ENCODE measurements around the gene CCDC6.
"Not testable (repeated sequence)": the region's sequence is repeated elsewhere in the genome, so short reads cannot be mapped to it uniquely, and the experiment has no call there.

Gene CCDC6

GRCh38 chr10:59878915-59879314, 27.4 kb downstream of the CCDC6 start:
- Histone ChIP-seq H3K9ac (ENCODE audit: low read depth, low read length) (no peak overlapping the region), H3K9me3 (ENCODE audit: insufficient read depth, low read depth, low read length) (no peaks in the 10 kb centered on the region), H3K36me3 (ENCODE audit: insufficient read depth, low read depth, low read length) (no peaks in the 10 kb centered on the region), H3K27me3 (ENCODE audit: insufficient read depth, low read length) (no peaks in the 10 kb centered on the region), H3K4me1 (ENCODE audit: insufficient read depth, low read length) (peaks cover 24% of the 10 kb centered on the region), H3K27ac (ENCODE audit: low read length) (no peak overlapping the region), H3K4me3 (ENCODE audit: low read length) (no peak overlapping the region)

- Histone ChIP-seq H3K27ac (ENCODE audit: low read length) (no peak overlapping the region), H3K4me1 (ENCODE audit: insufficient read depth, low read length) (peaks cover 29% of the 10 kb centered on the region), H3K27me3 (ENCODE audit: insufficient read depth, low read length) (no peaks in the 10 kb centered on the region)
These were observed 28.1 kb downstream of the CCDC6 start for GRCh38 chr10:59878289-59878688.

GRCh38 chr10:59877191-59877671, 29.1 kb downstream of the CCDC6 start:
- Histone ChIP-seq H3K4me1 (ENCODE audit: insufficient read depth, low read length) (peaks cover 40% of the 10 kb centered on the region), H3K9me3 (ENCODE audit: insufficient read depth, low read depth, low read length) (no peaks in the 10 kb centered on the region), H3K36me3 (ENCODE audit: insufficient read depth, low read depth, low read length) (peaks cover 4% of the 10 kb centered on the region; the same call in 1 of the 2 replicates)

More at GRCh38 chr10:59878289-59878688, 28.1 kb downstream of the CCDC6 start:
- no peak overlapping the region for H3K9ac ChIP-seq (ENCODE audit: low read depth, low read length)
- H3K36me3 ChIP-seq (ENCODE audit: insufficient read depth, low read depth, low read length): no peaks in the 10 kb centered on the region
- H3K4me3 ChIP-seq (ENCODE audit: low read length): no peak overlapping the region
- no peaks in the 10 kb centered on the region for H3K9me3 ChIP-seq (ENCODE audit: insufficient read depth, low read depth, low read length)

GRCh38 chr10:59876695-59877094, 29.7 kb downstream of the CCDC6 start:
- Histone ChIP-seq H3K36me3 (ENCODE audit: insufficient read depth, low read depth, low read length) (peaks cover 4% of the 10 kb centered on the region; the same call in 1 of the 2 replicates), H3K9ac (ENCODE audit: low read depth, low read length) (no peak overlapping the region), H3K4me1 (ENCODE audit: insufficient read depth, low read length) (peaks cover 43% of the 10 kb centered on the region)

More at GRCh38 chr10:59877191-59877671, 29.1 kb downstream of the CCDC6 start:
- Histone ChIP-seq H3K4me3 (ENCODE audit: low read length) (no peak overlapping the region), H3K27ac (ENCODE audit: low read length) (no peak overlapping the region), H3K9ac (ENCODE audit: low read depth, low read length) (no peak overlapping the region), H3K27me3 (ENCODE audit: insufficient read depth, low read length) (no peaks in the 10 kb centered on the region)

GRCh38 chr10:59876208-59876607, 30.1 kb downstream of the CCDC6 start:
- H3K27me3 ChIP-seq (ENCODE audit: insufficient read depth, low read length); H3K4me3 ChIP-seq (ENCODE audit: low read length); H3K9ac ChIP-seq (ENCODE audit: low read depth, low read length); H3K9me3 ChIP-seq (ENCODE audit: insufficient read depth, low read depth, low read length); H3K27ac ChIP-seq (ENCODE audit: low read length); H3K36me3 ChIP-seq (ENCODE audit: insufficient read depth, low read depth, low read length): not testable (repeated sequence)
- H3K4me1 ChIP-seq (ENCODE audit: insufficient read depth, low read length): peaks cover 38% of the 10 kb centered on the region

More at GRCh38 chr10:59876695-59877094, 29.7 kb downstream of the CCDC6 start:
- no peak overlapping the region for H3K4me3 ChIP-seq (ENCODE audit: low read length)
- no peaks in the 10 kb centered on the region for H3K27me3 ChIP-seq (ENCODE audit: insufficient read depth, low read length)
- no peak overlapping the region for H3K27ac ChIP-seq (ENCODE audit: low read length)
- H3K9me3 ChIP-seq (ENCODE audit: insufficient read depth, low read depth, low read length): no peaks in the 10 kb centered on the region

- peaks cover 4% of the 10 kb centered on the region; the same call in 1 of the 2 replicates for H3K36me3 ChIP-seq (ENCODE audit: insufficient read depth, low read depth, low read length)
- no peak overlapping the region for H3K9ac ChIP-seq (ENCODE audit: low read depth, low read length)
- no peak overlapping the region for H3K4me3 ChIP-seq (ENCODE audit: low read length)
- no peaks in the 10 kb centered on the region for H3K9me3 ChIP-seq (ENCODE audit: insufficient read depth, low read depth, low read length)
- no peaks in the 10 kb centered on the region for H3K27me3 ChIP-seq (ENCODE audit: insufficient read depth, low read length)
- H3K27ac ChIP-seq (ENCODE audit: low read length): no peak overlapping the region
- H3K4me1 ChIP-seq (ENCODE audit: insufficient read depth, low read length): peaks cover 41% of the 10 kb centered on the region
These were observed 32.5 kb downstream of the CCDC6 start for GRCh38 chr10:59873896-59874295.

GRCh38 chr10:59872892-59873463, 33.4 kb downstream of the CCDC6 start:
- no peaks in the 10 kb centered on the region for H3K9me3 ChIP-seq (ENCODE audit: insufficient read depth, low read depth, low read length)
- peaks cover 41% of the 10 kb centered on the region for H3K4me1 ChIP-seq (ENCODE audit: insufficient read depth, low read length)
- peaks cover 4% of the 10 kb centered on the region; the same call in 1 of the 2 replicates for H3K36me3 ChIP-seq (ENCODE audit: insufficient read depth, low read depth, low read length)
- H3K9ac ChIP-seq (ENCODE audit: low read depth, low read length): peak overlapping the region; percentile 10; the same call in 1 of the 2 replicates
- H3K27ac ChIP-seq (ENCODE audit: low read length): peak overlapping the region; percentile 19
- no peaks in the 10 kb centered on the region for H3K27me3 ChIP-seq (ENCODE audit: insufficient read depth, low read length)
- no peak overlapping the region for H3K4me3 ChIP-seq (ENCODE audit: low read length)

GRCh38 chr10:59870152-59870551, 36.2 kb downstream of the CCDC6 start:
- no peak overlapping the region for H3K27ac ChIP-seq (ENCODE audit: low read length)
- H3K36me3 ChIP-seq (ENCODE audit: insufficient read depth, low read depth, low read length): peaks cover 4% of the 10 kb centered on the region; the same call in 1 of the 2 replicates
- no peaks in the 10 kb centered on the region for H3K27me3 ChIP-seq (ENCODE audit: insufficient read depth, low read length)
- H3K9ac ChIP-seq (ENCODE audit: low read depth, low read length): no peak overlapping the region
- no peak overlapping the region for H3K4me3 ChIP-seq (ENCODE audit: low read length)
- peaks cover 40% of the 10 kb centered on the region for H3K4me1 ChIP-seq (ENCODE audit: insufficient read depth, low read length)
- no peaks in the 10 kb centered on the region for H3K9me3 ChIP-seq (ENCODE audit: insufficient read depth, low read depth, low read length)

- Histone ChIP-seq H3K9me3 (ENCODE audit: insufficient read depth, low read depth, low read length) (no peaks in the 10 kb centered on the region), H3K4me3 (ENCODE audit: low read length) (no peak overlapping the region), H3K4me1 (ENCODE audit: insufficient read depth, low read length) (peaks cover 40% of the 10 kb centered on the region), H3K27me3 (ENCODE audit: insufficient read depth, low read length) (no peaks in the 10 kb centered on the region), H3K36me3 (ENCODE audit: insufficient read depth, low read depth, low read length) (peaks cover 4% of the 10 kb centered on the region; the same call in 1 of the 2 replicates), H3K27ac (ENCODE audit: low read length) (no peak overlapping the region), H3K9ac (ENCODE audit: low read depth, low read length) (no peak overlapping the region)
These were observed 36.8 kb downstream of the CCDC6 start for GRCh38 chr10:59869594-59869940.

- Histone ChIP-seq H3K27me3 (ENCODE audit: insufficient read depth, low read length) (no peaks in the 10 kb centered on the region), H3K27ac (ENCODE audit: low read length) (no peak overlapping the region), H3K4me3 (ENCODE audit: low read length) (no peak overlapping the region), H3K9ac (ENCODE audit: low read depth, low read length) (no peak overlapping the region), H3K9me3 (ENCODE audit: insufficient read depth, low read depth, low read length) (no peaks in the 10 kb centered on the region), H3K36me3 (ENCODE audit: insufficient read depth, low read depth, low read length) (peaks cover 4% of the 10 kb centered on the region; the same call in 1 of the 2 replicates), H3K4me1 (ENCODE audit: insufficient read depth, low read length) (peaks cover 40% of the 10 kb centered on the region)
These were observed 37.4 kb downstream of the CCDC6 start for GRCh38 chr10:59868696-59869593.

- Histone ChIP-seq H3K27ac (ENCODE audit: low read length) (no peak overlapping the region), H3K9me3 (ENCODE audit: insufficient read depth, low read depth, low read length) (no peaks in the 10 kb centered on the region), H3K4me3 (ENCODE audit: low read length) (no peak overlapping the region), H3K36me3 (ENCODE audit: insufficient read depth, low read depth, low read length) (no peaks in the 10 kb centered on the region), H3K9ac (ENCODE audit: low read depth, low read length) (no peak overlapping the region), H3K4me1 (ENCODE audit: insufficient read depth, low read length) (peaks cover 29% of the 10 kb centered on the region), H3K27me3 (ENCODE audit: insufficient read depth, low read length) (no peaks in the 10 kb centered on the region)
These were observed 38.8 kb downstream of the CCDC6 start for GRCh38 chr10:59867590-59867989.

All from iPS-20b (cell line).